ENCODE data around the gene DRGX. TPM values are rescaled to one million over a fixed set of nuclear protein-coding genes. Genes with fewer than 3 reads are reported as not detected.

Gene DRGX
- total RNA-seq: not detected in 2 replicates

GRCh38 chr10:49395741-49396665 is at the start of gene DRGX:
TSS of gene DRGX (minus strand) at chr10:49396089. CDS start at chr10:49395440, 649 bp downstream.

Other genes with a start within 250 kb of the DRGX start
- gene TMEM273, start 207.7 kb downstream of the DRGX start, total RNA-seq: 2.6 and 9.7 TPM in 2 replicates
- not detected in 2 replicates for gene C10orf71, start 96.9 kb downstream of the DRGX start, total RNA-seq
- 27.3 and 45.9 TPM in 2 replicates for gene ERCC6, start 143.0 kb upstream of the DRGX start, total RNA-seq
- not detected in 2 replicates for gene SLC18A3, start 214.2 kb upstream of the DRGX start, total RNA-seq
- not detected in 2 replicates for gene CHAT, start 217.9 kb upstream of the DRGX start, total RNA-seq

Measured in epithelial cell of umbilical artery (primary cell).